IMR-90 (cell line): Measurements from ENCODE around the gene TDRD12. TPM values are rescaled to one million over a fixed set of nuclear protein-coding genes. Genes with fewer than 3 reads are reported as not detected.

Experiments
- ATAC-seq: fragments of 200-7000 bp; cut with Tn5 transposase; 2 replicates; pipeline ENCODE4 v1.9.1; 2020; ENCODE audit warnings: low read depth, mild to moderate bottlenecking, moderate library complexity
- BruUV-seq: library from RNA; stranded (reverse); fragments of 400-500 nt; replicated peaks from 2 replicates; lab custom pipeline; 2021; lab: Mats Ljungman, UMichigan
- CTCF ChIA-PET: fragments of 300-600 bp; formaldehyde crosslinking; extraction: SDS; loops from one replicate; lab custom pipeline; 2021; ENCODE audit warnings: antibody characterized with exemption; lab: Yijun Ruan, JAX
- POLR2A ChIA-PET: fragments of 300-600 bp; sonication (Branson Sonifier 250); formaldehyde crosslinking; loops from one replicate; lab custom pipeline; 2022; ENCODE audit warnings: antibody characterized with exemption; ENCODE audit not compliant: unreplicated experiment; lab: Charles Lee
- DNase-seq: peaks from one replicate; pipeline ENCODE4 v3.0.0; 2013
- H2AFZ ChIP-seq: replicated peaks from 2 replicates; pipeline ENCODE3; 2013; ENCODE audit warnings: low read length, mild to moderate bottlenecking; ENCODE audit not compliant: poor library complexity
- H2AK5ac ChIP-seq: 2 replicates; pipeline ENCODE4 v1.6.1; 2013; ENCODE audit warnings: low read depth, low read length, inconsistent platforms
- H2AK9ac ChIP-seq: replicated peaks from 2 replicates; pipeline ENCODE3; 2013; ENCODE audit warnings: mild to moderate bottlenecking, low read depth, low read length, moderate library complexity; ENCODE audit not compliant: poor library complexity
- H2BK120ac ChIP-seq: 2 replicates; pipeline ENCODE4 v1.6.1; 2013; ENCODE audit warnings: low read depth, low read length, inconsistent platforms
- H2BK15ac ChIP-seq: 3 replicates; pipeline ENCODE4 v1.6.1; 2013; ENCODE audit warnings: low read depth, low read length, inconsistent platforms
- H2BK20ac ChIP-seq: 2 replicates; pipeline ENCODE4 v1.6.1; 2013; ENCODE audit warnings: low read depth, mild to moderate bottlenecking, inconsistent platforms, low read length, moderate library complexity
- H2BK5ac ChIP-seq: 2 replicates; pipeline ENCODE4 v1.6.1; 2013; ENCODE audit warnings: mild to moderate bottlenecking, low read depth, low read length, inconsistent platforms; ENCODE audit not compliant: poor library complexity, severe bottlenecking
- H3K14ac ChIP-seq: replicated peaks from 2 replicates; pipeline ENCODE4 v1.6.1; 2013; ENCODE audit warnings: low read depth, low read length, inconsistent platforms
- H3K18ac ChIP-seq: 2 replicates; pipeline ENCODE4 v1.6.1; 2013; ENCODE audit warnings: low read depth, low read length, control low read depth
- H3K23ac ChIP-seq: 2 replicates; pipeline ENCODE4 v1.6.1; 2013; ENCODE audit warnings: low read depth, low read length, inconsistent platforms
- H3K27ac ChIP-seq: 2 replicates; pipeline ENCODE4 v1.5.1; 2013; ENCODE audit warnings: mild to moderate bottlenecking, control low read depth, low read length; ENCODE audit not compliant: insufficient read depth
- H3K27me3 ChIP-seq: 2 replicates; pipeline ENCODE4 v1.6.1; 2013; ENCODE audit warnings: low read length; ENCODE audit not compliant: control insufficient read depth, insufficient read depth
- H3K36me3 ChIP-seq: 2 replicates; pipeline ENCODE4 v1.6.1; 2013; ENCODE audit warnings: low read length, mixed read lengths; ENCODE audit not compliant: control insufficient read depth, insufficient read depth
- H3K4ac ChIP-seq: 2 replicates; pipeline ENCODE4 v1.6.1; 2013; ENCODE audit warnings: low read depth, low read length, inconsistent platforms
- H3K4me1 ChIP-seq: 2 replicates; pipeline ENCODE4 v1.6.1; 2013; ENCODE audit warnings: low read length, mixed read lengths; ENCODE audit not compliant: control insufficient read depth, insufficient read depth
- H3K4me2 ChIP-seq: 2 replicates; pipeline ENCODE4 v1.6.1; 2013; ENCODE audit warnings: low read depth, mild to moderate bottlenecking, control low read depth, low read length, moderate library complexity
- H3K4me3 ChIP-seq: 2 replicates; pipeline ENCODE4 v1.5.1; 2013; ENCODE audit warnings: low read depth, mild to moderate bottlenecking, control low read depth, low read length, moderate library complexity; ENCODE audit not compliant: insufficient read depth
- H3K56ac ChIP-seq: 2 replicates; pipeline ENCODE4 v1.6.1; 2013; ENCODE audit warnings: low read length, inconsistent platforms; ENCODE audit not compliant: insufficient read depth; ENCODE audit errors: extremely low read depth
- H3K79me1 ChIP-seq, 2 experiments: 2 replicates each; pipeline ENCODE4 v1.6.1; 2013; ENCODE audit warnings: low read length in 2 of 2, inconsistent platforms in 1 of 2, low read depth in 1 of 2
- H3K9ac ChIP-seq: 2 replicates; pipeline ENCODE4 v1.6.1; 2013; ENCODE audit warnings: low read depth, low read length, control low read depth
- H3K9me1 ChIP-seq: 2 replicates; pipeline ENCODE4 v1.6.1; 2013; ENCODE audit warnings: low read length, inconsistent platforms; ENCODE audit not compliant: insufficient read depth
- H3K9me3 ChIP-seq: 2 replicates; pipeline ENCODE4 v1.6.1; 2013; ENCODE audit warnings: low read length; ENCODE audit not compliant: control insufficient read depth, insufficient read depth
- H4K20me1 ChIP-seq: 2 replicates; pipeline ENCODE4 v1.6.1; 2013; ENCODE audit warnings: low read length, inconsistent platforms; ENCODE audit not compliant: insufficient read depth
- H4K5ac ChIP-seq: 2 replicates; pipeline ENCODE4 v1.6.1; 2013; ENCODE audit warnings: mild to moderate bottlenecking, low read depth, low read length, control low read depth
- H4K8ac ChIP-seq, 2 experiments: 2 replicates each; pipeline ENCODE4 v1.6.1; 2013; ENCODE audit warnings: low read depth in 2 of 2, low read length in 2 of 2, control low read depth in 1 of 2, inconsistent platforms in 1 of 2
- H4K91ac ChIP-seq: 2 replicates; pipeline ENCODE4 v1.6.1; 2013; ENCODE audit warnings: low read depth, low read length, inconsistent platforms; ENCODE audit not compliant: insufficient read depth
- BHLHE40 ChIP-seq: fragments of 150-350 bp; IDR thresholded peaks from 2 replicates; pipeline ENCODE4 v1.6.1; 2016; ENCODE audit warnings: mild to moderate bottlenecking, low read depth, low read length
- CEBPB ChIP-seq: IDR thresholded peaks from 2 replicates; pipeline ENCODE4 v1.6.1; 2012; ENCODE audit warnings: low read depth, low read length, improper control_type of control experiment
- CHD1 ChIP-seq: IDR thresholded peaks from 2 replicates; pipeline ENCODE4 v1.6.1; 2012; ENCODE audit warnings: low read depth, low read length, improper control_type of control experiment
- FOS ChIP-seq: fragments of 150-350 bp; IDR thresholded peaks from 2 replicates; pipeline ENCODE4 v1.6.1; 2016; ENCODE audit warnings: low read depth, low read length
- MAFK ChIP-seq: IDR thresholded peaks from 2 replicates; pipeline ENCODE4 v1.6.1; 2012; ENCODE audit warnings: low read depth, low read length, improper control_type of control experiment
- MAZ ChIP-seq: IDR thresholded peaks from 2 replicates; pipeline ENCODE4 v1.6.1; 2012; ENCODE audit warnings: low read depth, mild to moderate bottlenecking, low read length, improper control_type of control experiment, moderate library complexity, borderline replicate concordance
- MXI1 ChIP-seq: IDR thresholded peaks from 2 replicates; pipeline ENCODE4 v1.6.1; 2012; ENCODE audit warnings: low read depth, mild to moderate bottlenecking, low read length, moderate library complexity, borderline replicate concordance
- NFE2L2 ChIP-seq: fragments of 150-350 bp; IDR thresholded peaks from 2 replicates; pipeline ENCODE4 v1.6.1; 2016; ENCODE audit warnings: low read depth, mild to moderate bottlenecking, low read length
- POLR2A ChIP-seq: IDR thresholded peaks from 2 replicates; pipeline ENCODE4 v1.6.1; 2012; ENCODE audit warnings: mild to moderate bottlenecking, low read depth, low read length
- RAD21 ChIP-seq: IDR thresholded peaks from 2 replicates; pipeline ENCODE4 v1.6.1; 2012; ENCODE audit warnings: low read length, improper control_type of control experiment
- RCOR1 ChIP-seq: IDR thresholded peaks from 2 replicates; pipeline ENCODE4 v1.6.1; 2012; ENCODE audit warnings: mild to moderate bottlenecking, low read length, improper control_type of control experiment; ENCODE audit not compliant: insufficient replicate concordance
- RFX5 ChIP-seq: IDR thresholded peaks from 2 replicates; pipeline ENCODE4 v1.8.0; 2012; ENCODE audit warnings: low read depth, mild to moderate bottlenecking, low read length, moderate library complexity
- SMC3 ChIP-seq: fragments of 150-350 bp; IDR thresholded peaks from 2 replicates; pipeline ENCODE4 v1.6.1; 2016; ENCODE audit warnings: low read depth, mild to moderate bottlenecking, antibody characterized with exemption, low read length, moderate library complexity
- WGBS, 2 experiments: methylation state at CpG; one replicate each; pipeline versions ENCODE4 v1.1.5 to v1.1.7; 2013; ENCODE audit warnings: missing lambda C conversion rate in 2 of 2; ENCODE audit not compliant: insufficient read length in 1 of 2; ENCODE audit errors: extremely low coverage in 2 of 2; 5-methylcytosine and 5-hydroxymethylcytosine counted together
- dilution Hi-C: fragments of 300-500 bp; cut with HindIII; formaldehyde crosslinking; loops from one replicate; pipeline ENCODE4 v1.14.3; 2018; ENCODE audit warnings: low sequenced_read_pairs; ENCODE audit not compliant: unreplicated experiment
- in situ Hi-C: fragments of 300-500 bp; cut with MboI; formaldehyde crosslinking; loops from 3 replicates; pipeline ENCODE4 v1.14.3; 2019; ENCODE audit warnings: low sequenced_read_pairs, inconsistent platforms, mixed read lengths
- intact Hi-C: fragments of 100-400 bp; cut with micrococcal nuclease; formaldehyde crosslinking; loops from 2 replicates; pipeline ENCODE4 v1.10.0; 2022
- polyA plus RNA-seq, 3 experiments: library from polyadenylated mRNA; depleted of rRNA; stranded (reverse); fragments of >200 nt; gene quantifications; 2 replicates each; pipeline ENCODE4 v1.2.3, GENCODE V29; 2012; ENCODE audit warnings: low replicate concordance in 1 of 3
- total RNA-seq: library from RNA; depleted of rRNA; stranded (reverse); fragments of >200 nt; gene quantifications from 2 replicates; pipeline ENCODE4 v1.2.3, GENCODE V29; 2012
- TF ChIP-seq, protein P1 (sequence below): fragments of 150-350 bp; IDR thresholded peaks from 2 replicates; pipeline ENCODE4 v1.6.1; 2016; ENCODE audit warnings: low read depth, mild to moderate bottlenecking, low read length, moderate library complexity, borderline replicate concordance
- TF ChIP-seq, protein P2 (sequence below): conservative IDR thresholded peaks from 2 replicates; pipeline ENCODE4 v1.5.1; 2012; ENCODE audit warnings: mild to moderate bottlenecking, low read depth, low read length, improper control_type of control experiment
- TF ChIP-seq, protein P3 (sequence below): fragments of 150-350 bp; IDR thresholded peaks from 2 replicates; pipeline ENCODE4 v1.6.1; 2017; ENCODE audit warnings: mild to moderate bottlenecking, antibody characterized with exemption, low read length, low read depth

TDRD12 gene
- total and polyA plus RNA-seq, 2 of the 4 experiments (the other 2 are of a cell fraction): under 0.01 to 0.07 TPM

DNA sequence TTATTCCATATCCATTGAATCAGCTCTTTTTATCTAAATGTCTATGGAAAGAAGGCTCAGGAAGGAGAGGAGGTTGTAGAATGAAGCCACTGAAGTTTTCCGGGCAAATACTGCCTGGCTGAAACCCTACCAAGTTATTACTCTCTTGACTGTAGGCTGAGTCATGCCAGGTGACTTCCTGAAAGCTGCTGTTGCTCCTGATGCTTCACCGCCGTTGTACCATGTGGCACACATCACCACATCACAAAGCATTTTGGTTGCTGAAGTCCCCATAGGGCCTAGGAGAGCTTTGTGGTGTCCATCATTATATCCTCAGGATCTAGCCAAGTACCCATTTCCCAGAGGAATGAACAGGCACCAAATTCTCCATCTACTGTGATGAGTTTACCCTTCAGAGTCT is 11.1 kb upstream of the TDRD12 start:
- WGBS, 2 experiments: 94% methylated on average over 2 of the region's 3 CpGs; no CpG with 5 or more reads in 1 of the 2 experiments

More for the DNA sequence above, 11.1 kb upstream of the TDRD12 start:
- H4K5ac ChIP-seq: no peak overlapping the region
- H2BK120ac ChIP-seq: no peak overlapping the region
- no TSS peak for BruUV-seq
- H2BK20ac ChIP-seq: no peak overlapping the region
- peaks cover 7 to 11% of the 10 kb centered on the region in 2 experiments; a peak in 2 of 4 replicates for H3K79me1 ChIP-seq
- H3K36me3 ChIP-seq: peaks cover 10% of the 10 kb centered on the region; the same call in 1 of the 2 replicates
- no peak overlapping the region for H3K23ac ChIP-seq
- H4K20me1 ChIP-seq: no peaks in the 10 kb centered on the region
- DNase-seq (no peak), ATAC-seq (no peak)
- ChIA-PET POLR2A (no interaction called here), CTCF (no interaction called here)
- peaks cover 2% of the 10 kb centered on the region; the same call in 1 of the 2 replicates for H3K9me3 ChIP-seq
- no peak overlapping the region for H3K18ac ChIP-seq
- H3K27ac ChIP-seq: no peak overlapping the region
- TF ChIP-seq RFX5: no peak
- TF ChIP-seq, protein P1, sequence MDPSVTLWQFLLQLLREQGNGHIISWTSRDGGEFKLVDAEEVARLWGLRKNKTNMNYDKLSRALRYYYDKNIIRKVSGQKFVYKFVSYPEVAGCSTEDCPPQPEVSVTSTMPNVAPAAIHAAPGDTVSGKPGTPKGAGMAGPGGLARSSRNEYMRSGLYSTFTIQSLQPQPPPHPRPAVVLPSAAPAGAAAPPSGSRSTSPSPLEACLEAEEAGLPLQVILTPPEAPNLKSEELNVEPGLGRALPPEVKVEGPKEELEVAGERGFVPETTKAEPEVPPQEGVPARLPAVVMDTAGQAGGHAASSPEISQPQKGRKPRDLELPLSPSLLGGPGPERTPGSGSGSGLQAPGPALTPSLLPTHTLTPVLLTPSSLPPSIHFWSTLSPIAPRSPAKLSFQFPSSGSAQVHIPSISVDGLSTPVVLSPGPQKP: no peak
- TF ChIP-seq RAD21: no peak
- TF ChIP-seq, protein P2, sequence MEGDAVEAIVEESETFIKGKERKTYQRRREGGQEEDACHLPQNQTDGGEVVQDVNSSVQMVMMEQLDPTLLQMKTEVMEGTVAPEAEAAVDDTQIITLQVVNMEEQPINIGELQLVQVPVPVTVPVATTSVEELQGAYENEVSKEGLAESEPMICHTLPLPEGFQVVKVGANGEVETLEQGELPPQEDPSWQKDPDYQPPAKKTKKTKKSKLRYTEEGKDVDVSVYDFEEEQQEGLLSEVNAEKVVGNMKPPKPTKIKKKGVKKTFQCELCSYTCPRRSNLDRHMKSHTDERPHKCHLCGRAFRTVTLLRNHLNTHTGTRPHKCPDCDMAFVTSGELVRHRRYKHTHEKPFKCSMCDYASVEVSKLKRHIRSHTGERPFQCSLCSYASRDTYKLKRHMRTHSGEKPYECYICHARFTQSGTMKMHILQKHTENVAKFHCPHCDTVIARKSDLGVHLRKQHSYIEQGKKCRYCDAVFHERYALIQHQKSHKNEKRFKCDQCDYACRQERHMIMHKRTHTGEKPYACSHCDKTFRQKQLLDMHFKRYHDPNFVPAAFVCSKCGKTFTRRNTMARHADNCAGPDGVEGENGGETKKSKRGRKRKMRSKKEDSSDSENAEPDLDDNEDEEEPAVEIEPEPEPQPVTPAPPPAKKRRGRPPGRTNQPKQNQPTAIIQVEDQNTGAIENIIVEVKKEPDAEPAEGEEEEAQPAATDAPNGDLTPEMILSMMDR: no peak
- TF ChIP-seq, protein P3, sequence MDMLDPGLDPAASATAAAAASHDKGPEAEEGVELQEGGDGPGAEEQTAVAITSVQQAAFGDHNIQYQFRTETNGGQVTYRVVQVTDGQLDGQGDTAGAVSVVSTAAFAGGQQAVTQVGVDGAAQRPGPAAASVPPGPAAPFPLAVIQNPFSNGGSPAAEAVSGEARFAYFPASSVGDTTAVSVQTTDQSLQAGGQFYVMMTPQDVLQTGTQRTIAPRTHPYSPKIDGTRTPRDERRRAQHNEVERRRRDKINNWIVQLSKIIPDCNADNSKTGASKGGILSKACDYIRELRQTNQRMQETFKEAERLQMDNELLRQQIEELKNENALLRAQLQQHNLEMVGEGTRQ: no peak
- TF ChIP-seq MXI1: no peak
- no peak for TF ChIP-seq BHLHE40
- no peak for TF ChIP-seq SMC3
- no peak for TF ChIP-seq CEBPB
- no peak for TF ChIP-seq FOS
- TF ChIP-seq POLR2A: no peak
- no peak for TF ChIP-seq MAZ
- TF ChIP-seq CHD1: no peak
- TF ChIP-seq MAFK: no peak
- no peak for TF ChIP-seq RCOR1
- no peak for TF ChIP-seq NFE2L2
- H2AK5ac ChIP-seq: no peak overlapping the region
- no peak overlapping the region for H2BK15ac ChIP-seq
- no peak overlapping the region for H3K9ac ChIP-seq
- no peaks in the 10 kb centered on the region for H3K27me3 ChIP-seq
- no peak overlapping the region for H3K14ac ChIP-seq
- H3K4ac ChIP-seq: no peak overlapping the region
- H3K9me1 ChIP-seq: no peaks in the 10 kb centered on the region
- in situ Hi-C loops: no loop called here
- no peak overlapping the region for H4K91ac ChIP-seq
- no peak overlapping the region for H2AFZ ChIP-seq
- H3K4me3 ChIP-seq: no peak overlapping the region
- H2AK9ac ChIP-seq: no peak overlapping the region
- H3K56ac ChIP-seq: no peak overlapping the region
- dilution Hi-C loops: no loop called here
- H3K4me2 ChIP-seq: no peak overlapping the region
- H3K4me1 ChIP-seq: no peaks in the 10 kb centered on the region
- no peak overlapping the region for H4K8ac ChIP-seq
- H2BK5ac ChIP-seq: no peak overlapping the region
- intact Hi-C loops: no loop called here
